Effector CD8-positive, alpha-beta T cell (primary cell): ENCODE data around the gene DUSP16.
"Not testable (repeated sequence)": the region's sequence is repeated elsewhere in the genome, so short reads cannot be mapped to it uniquely, and the experiment has no call there.

ENCODE experiments used
- DNase-seq: peaks from one replicate; lab custom pipeline; 2025; lab: John Stamatoyannopoulos, UW

Gene DUSP16

GRCh38 chr12:12521888-12522287 is 40.8 kb downstream of the DUSP16 start:
- no peak for DNase-seq

DNA sequence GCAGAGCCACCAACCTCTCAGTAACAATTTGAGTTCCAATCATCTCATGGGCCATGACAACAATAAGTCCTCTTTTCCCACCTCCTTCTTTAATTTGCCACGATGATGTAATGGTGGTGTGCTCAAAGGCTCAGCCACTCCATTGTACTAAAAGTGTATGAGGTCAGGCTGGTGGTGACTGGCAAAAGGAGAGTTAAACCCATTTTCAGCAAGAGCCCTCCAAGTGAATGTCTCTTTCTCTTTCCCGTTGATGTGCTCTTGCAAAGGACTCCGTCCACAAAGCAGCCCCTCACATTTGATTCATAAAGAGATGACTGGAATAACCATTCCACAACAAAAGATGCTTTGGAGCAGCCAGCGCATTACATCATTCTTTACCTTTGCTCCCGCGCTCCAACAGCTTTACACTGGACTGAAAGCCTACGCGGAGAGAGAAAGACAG is 41.6 kb downstream of the DUSP16 start:
- no peak for DNase-seq

GRCh38 chr12:12520273-12520672 is 42.4 kb downstream of the DUSP16 start:
- DNase-seq, result no peak

- no peak for DNase-seq
Measured at GRCh38 chr12:12519354-12519998, 43.2 kb downstream of the DUSP16 start.

DNA sequence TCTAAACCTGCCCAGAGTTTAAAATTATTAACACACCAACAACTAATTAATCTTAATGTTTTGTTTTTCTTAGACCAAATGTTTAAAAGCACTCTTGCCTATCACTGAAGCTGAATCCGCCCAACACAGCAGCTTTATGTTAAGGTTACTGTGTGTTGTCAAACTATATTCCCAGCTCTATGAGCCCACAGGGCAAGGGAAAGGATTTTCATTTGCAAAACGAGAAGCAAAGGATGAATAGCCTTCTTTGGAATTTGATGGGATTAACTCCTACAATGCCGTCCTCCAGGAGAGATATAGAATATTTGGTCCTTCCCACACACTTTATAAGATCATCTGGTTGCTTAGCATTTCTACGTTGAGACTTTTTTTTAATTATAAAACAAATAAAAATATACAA is 43.7 kb downstream of the DUSP16 start:
- DNase-seq, result no peak

DNA sequence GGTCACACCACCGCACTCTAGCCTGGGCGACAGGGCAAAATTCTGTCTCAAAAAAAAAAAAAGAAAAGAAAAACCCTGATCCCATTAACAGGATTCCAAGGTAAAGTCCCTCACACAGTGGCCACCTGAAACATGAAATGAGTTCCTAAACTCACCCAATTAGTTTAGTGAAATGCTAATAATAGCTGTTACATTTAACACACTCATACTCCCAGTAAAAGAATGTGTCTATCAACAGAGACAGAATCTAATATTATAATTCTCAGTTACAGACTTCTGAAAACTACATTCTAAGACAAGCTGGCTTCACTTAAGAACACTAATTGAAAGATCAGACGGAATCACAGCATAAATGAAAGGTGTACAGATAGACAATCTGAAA is 44.2 kb downstream of the DUSP16 start:
- no peak for DNase-seq

- no peak for DNase-seq
Measured at GRCh38 chr12:12513416-12514006, 49.2 kb downstream of the DUSP16 start.

DNA sequence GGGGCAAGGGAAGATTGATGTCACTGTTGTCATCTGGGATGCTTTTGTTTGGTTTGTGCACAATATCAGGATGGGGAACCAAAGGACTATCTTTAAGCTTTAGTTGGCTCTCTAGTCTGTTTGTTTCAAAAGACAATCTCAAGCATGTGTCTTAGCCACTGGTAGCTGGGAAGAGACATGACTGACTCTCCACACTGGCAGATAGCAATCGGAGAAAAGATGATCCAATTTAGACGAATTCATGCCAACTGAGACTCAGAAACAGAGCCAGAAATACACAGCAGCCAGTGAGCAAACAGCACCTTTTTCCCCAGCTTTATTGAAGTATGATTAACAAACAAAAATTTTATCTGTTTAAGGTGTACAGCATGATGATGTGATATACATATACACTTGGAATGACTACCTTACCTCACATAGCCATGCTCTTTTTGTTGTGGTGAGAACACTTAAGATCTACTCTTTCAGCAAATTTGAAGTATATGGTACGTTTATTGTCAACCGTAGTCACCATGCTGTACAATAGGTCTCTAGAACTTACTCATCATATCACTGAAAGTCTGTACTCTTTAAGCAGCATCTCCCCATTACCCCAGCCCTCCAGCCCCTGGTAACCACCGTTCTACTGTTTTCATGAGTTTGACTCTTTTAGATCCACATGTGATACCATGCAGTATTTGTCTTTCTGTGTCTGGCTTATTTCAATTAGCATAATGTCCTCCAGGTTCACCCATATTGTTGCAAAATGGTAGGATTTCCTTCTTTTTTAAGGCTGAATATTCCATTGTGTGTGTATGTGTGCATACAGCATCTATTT is 50.6 kb downstream of the DUSP16 start:
- no peak for DNase-seq

DNA sequence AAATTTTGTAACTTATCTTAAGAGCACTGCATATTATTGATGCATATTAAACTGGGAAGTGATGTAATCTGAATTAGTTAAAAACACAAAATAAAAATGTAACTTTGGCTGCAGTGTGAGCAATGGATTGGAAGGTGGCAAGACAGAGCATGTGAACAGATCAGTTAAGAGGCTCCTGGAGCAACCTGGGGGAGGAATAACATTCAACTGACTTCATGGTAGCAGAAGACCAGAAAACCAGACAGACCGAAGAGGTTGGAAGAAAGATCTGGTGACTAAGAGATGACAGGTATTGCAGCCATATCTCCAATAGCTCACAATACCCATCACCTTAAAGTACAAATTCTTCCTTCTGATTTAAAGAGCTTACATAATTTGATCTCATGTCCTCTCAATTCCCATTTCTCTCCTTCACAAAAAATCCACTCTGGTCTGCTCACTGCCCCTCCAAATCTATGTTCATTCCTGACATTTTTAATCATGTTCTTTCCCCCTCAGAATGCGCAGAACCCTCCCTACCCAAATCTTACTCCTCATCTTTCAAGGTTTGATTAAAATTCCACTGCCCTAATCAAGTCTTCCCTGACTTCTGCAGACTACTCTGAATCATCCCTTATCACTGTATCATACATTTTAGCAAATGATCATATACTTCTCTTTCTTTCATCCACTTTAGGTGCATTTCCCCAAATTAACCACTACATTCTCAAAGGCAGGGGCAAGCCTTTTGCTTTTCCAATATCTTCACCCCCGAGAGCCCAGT is 51.5 kb downstream of the DUSP16 start:
- DNase-seq, result no peak

DNA sequence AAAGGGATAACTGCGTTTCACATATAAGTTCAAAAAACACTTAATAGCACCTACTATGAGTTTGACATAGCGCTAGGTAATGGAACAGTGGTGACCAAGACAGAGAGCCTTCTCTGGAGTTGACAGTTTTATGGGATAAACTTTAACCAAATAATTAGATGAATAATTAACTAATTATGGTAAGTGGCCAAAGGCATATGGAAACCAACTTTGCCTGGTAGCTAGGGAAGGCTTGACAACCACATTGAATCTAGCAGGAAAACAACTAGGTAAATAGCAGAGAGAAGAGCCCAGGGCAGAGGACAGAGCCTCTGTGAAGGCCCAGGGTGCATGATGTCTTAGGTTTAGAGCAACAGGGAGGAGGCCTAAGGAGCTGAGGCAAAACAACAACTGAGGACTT is 52.1 kb downstream of the DUSP16 start:
- DNase-seq, result no peak

- no peak for DNase-seq
Measured at GRCh38 chr12:12510141-12510540, 52.5 kb downstream of the DUSP16 start.

DNA sequence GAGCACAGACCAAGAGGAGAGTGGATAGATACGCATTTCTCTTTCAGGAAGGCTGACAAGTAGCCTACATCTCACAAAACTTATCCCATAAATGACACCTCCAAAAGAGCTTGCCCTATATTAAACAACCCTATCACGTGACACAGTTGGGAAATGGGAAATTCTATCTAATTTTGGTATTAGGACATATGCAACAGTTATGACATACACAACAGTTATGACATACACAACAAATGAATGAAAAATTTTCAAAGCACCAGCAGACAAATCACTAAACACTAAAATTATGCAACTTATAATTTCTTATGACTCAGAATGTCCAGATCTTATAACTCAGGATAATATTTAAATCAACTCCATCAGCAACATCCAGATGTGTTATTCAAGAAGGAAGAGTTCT is 54.1 kb downstream of the DUSP16 start:
- no peak for DNase-seq

DNA sequence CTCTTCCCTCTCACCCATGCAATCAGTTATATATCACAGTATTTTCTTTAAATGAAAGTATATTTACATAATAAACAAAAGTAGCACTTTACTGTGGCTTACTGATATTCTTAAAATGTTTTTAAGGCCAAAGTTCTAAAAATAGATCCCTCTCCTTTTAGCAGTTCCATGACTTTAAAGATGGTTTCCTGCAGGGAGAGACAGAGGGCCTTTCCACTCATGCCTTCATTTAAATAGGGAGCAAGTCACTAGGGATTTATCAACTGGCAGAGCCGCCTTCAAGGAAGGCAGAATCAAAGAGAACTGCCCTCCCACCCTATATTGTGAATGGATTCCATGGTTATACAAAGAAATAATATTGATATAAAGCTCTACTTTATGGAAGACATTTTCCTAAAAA is 55.5 kb downstream of the DUSP16 start:
- no peak for DNase-seq

- no peak for DNase-seq
Measured at GRCh38 chr12:12506496-12506890, 56.2 kb downstream of the DUSP16 start.

- no peak for DNase-seq
Measured at GRCh38 chr12:12505544-12506495, 56.8 kb downstream of the DUSP16 start.

DNA sequence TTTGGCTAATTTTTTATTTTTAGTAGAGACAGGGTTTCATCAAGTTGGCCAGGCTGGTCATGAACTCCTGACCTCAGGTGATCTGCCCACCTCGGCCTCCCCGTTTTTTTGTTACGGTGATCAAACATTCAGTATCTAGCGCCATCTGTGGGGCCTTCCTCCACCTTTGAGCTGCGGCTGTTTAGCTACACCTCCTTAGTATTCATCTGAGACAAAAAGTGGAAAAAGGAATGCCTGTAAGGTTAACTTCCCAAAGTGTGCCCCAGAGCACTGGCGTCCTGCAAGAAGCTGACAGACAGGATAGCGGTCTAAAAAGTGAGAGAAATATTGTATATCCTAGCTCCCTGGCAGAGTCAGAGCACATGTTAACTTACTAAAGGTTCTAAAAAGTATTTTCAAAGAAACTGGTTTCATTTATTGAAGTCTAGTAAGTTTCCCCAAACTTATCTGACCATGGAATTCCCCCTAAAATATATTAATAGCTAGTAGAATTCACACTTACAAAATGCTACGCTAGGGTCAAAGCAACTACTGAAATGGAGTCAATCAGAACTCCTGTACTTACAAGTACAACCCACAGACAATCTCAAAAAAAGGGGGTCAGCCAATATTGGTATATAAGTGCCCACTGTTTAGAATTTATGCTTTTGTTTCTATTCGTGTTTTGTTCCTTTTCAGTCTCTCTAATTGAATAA is 59.1 kb downstream of the DUSP16 start:
- no peak for DNase-seq

DNA sequence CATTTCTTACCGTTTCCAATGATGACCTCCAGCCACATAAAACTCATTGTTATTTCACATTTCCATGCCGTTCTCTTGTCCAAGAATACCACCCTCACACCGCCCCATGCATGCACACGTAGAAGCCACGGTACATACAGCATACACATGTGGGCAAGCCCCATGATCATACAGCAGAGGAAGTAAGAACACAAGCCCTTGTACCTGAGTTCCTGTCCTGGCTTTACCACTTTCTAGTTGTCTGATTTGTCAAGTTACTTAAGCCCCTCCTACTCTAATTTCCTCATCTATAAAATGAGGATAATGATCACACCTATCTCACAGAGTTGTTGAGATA is 59.9 kb downstream of the DUSP16 start:
- no peak for DNase-seq

DNA sequence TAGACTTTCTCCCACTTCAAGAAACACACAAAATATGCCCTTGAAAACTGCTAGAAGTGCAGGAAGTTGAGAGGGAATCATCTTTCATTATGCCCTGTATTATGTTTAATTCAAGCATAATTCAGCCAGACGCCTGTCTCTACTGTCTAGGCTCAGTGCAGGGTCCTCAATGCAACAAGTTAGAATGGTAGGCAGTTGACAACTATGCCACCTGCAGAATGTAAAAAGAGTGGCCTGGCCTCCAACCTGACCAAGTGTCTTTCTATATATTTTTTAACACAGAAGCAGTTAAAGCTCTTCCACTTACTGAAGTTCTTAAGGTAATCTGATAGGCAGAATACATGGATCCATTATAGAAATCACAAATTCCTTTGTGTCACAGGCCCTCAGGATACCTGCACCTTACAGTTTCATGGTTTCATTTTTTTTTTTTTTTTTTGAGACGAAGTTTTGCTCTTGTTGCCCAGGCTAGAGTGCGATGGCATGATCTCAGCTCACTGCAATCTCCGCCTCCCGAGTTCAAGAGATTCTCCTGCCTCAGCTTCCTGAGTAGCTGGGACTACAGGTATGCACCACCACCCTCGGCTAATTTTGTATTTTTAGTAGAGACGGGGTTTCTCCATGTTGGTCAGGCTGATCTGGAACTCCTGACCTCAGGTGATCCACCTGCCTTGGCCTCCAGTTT is 60.4 kb downstream of the DUSP16 start:
- DNase-seq, result not testable (repeated sequence)

DNA sequence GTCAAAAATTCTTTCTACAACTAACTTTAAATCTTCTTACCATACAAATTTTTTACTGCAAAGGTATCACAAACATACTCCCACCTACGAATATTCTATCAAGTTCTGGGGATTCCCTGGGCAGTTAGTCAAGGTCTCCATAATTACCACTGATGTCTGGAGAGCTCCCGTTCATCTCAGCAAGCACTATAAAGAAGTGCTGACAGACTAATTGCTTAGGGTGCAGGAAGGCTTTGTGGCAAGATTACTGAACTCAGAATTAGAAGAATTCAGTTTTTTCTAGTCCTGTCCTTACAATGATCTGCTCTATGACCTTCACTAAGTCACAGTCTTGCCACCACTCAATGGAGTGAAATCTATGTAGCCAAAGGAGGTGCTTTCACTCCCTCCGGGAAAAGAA is 61.5 kb downstream of the DUSP16 start:
- DNase-seq, result no peak

DNA sequence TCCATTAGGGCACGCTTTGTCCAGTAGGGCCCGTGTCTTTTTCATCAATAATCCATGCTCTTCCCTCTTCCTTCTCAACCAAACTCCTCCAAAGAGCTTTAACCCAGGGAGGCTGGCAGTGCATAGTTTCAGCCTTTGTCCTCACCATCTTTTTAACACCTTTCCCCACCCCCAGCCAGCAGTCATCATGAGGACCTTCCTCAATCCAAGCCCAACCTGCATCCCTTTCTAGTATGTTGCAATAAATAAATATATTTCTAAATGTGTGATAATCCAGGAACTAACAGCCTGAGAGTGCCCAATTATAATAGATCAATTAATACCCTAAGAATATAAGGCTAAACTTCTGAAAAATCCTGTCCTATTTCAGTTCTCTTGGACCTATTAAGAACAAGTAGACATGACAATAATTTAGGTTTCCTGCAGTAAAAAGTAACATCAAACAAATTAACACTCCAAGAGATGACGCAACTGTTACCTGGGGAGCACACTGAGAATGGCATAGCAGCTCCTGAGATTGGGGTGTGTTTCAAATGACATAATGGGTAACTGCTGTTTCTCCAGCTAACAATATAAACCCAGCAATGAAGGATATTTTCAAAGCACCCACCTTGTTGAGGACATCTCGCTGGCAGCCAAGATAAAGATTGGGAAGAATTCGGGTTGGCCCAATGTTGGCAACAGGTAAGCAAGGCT is 62.6 kb downstream of the DUSP16 start:
- DNase-seq, result no peak
